Hematopoietic multipotent progenitor cell treated with erythropoietin and hydrocortisone succinate and interleukin-3 and kit ligand, for 15 days (in vitro differentiated cells): ENCODE results near the gene DDX51.
"Not testable (repeated sequence)": the region's sequence is repeated elsewhere in the genome, so short reads cannot be mapped to it uniquely, and the experiment has no call there.

Experiments used
- DNase-seq: peaks from one replicate; pipeline ENCODE4 v3.0.0-alpha.2; 2015; ENCODE audit warnings: low spot score

The DDX51 gene

DNA sequence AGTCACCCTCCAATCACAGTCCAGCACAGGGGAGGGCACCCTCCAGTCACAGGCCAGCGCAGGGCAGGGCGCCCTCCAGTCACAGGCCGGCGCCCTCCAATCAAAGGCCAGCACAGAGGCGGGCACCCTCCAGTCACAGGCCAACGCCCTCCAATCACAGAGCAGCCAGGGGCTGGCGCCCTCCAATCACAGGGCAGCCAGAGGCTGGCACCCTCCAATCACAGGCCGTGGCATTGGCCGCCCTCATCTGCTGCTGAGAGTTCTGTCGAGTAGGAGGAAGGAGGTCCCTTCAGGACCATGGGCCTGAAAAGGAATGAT lies 26.6 kb downstream of the DDX51 start:
- peak; percentile 4 for DNase-seq

DNA sequence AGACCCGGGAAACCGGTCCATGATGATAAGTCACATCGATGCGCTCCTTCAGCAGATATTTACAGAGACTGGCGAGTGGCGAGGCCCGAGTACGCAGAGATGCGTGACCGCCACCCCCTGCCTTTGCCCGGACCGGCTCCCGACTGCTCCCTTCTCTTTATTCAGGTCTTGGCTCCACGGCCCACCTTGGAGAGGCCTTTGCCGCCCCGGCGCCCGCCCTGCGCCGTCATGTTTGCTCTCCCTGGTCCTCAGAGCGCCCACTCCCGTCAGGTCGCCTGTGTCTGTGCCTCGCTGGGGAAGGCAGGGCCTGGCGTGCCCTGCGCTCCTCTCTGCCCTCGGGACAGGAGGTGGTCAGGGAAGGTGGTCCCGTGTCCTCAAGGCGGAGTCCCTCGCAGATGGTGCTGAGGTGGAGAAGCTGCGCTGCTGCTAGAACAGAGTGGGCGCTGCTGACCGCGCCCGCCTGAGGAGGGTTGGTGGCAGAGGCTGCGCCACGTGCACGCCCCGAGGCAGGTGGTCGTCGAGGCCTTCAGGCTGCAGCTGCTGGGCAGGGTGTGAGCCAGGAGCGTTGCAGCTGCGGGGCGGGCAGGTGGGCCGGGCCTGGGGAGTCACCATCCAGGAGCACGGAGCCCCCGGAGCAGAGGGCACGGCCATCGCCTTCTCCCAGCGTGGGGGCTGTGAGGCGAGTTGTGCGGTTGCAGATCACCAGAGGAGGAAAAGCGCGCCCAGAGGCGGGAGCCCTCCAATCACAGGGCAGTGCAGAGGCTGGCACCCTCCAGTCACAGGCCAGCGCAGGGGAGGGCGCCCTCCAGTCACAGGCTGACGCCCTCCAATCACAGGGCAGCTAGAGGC lies 27.2 kb downstream of the DDX51 start:
- no peak for DNase-seq

DNA sequence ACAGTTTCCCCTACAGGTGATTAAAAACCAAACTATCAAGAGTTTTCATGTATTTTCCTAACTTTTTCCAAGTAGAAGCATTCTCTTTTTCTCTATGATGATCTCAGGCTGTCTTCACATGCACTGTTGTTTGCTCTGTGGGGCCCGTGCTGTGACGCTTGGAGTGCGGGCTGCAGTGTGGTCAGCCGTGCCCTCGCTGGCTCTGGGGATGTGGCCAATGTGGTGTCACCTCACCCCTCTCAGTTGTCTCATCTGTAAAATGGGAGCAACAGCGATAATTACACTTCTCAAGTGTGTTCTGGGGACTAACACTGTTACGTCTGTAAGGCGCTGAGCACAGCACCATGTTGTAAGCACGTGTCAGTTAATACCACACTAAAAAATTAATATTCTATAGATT lies 28.6 kb downstream of the DDX51 start:
- DNase-seq, result no peak

DNA sequence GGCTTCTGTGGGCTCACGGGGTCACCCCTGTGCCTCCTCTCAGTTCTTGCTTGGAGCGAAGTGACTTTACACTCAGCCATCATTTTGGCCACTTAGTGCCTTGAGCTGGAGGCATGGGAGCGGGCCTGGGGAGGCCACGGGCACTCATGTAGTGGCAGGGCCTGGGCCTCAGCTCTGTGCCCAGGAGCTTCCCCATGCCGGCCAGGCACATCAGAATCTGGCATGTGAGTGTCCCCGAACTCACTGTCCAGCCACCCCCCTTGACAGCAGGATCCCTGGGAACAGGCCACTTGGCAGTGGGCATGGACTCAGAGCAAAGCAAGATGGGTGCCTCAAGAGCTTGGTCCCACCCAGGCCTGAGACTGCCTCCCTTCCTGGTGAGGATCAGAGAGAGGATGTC lies 29.5 kb downstream of the DDX51 start:
- DNase-seq, result no peak

DNA sequence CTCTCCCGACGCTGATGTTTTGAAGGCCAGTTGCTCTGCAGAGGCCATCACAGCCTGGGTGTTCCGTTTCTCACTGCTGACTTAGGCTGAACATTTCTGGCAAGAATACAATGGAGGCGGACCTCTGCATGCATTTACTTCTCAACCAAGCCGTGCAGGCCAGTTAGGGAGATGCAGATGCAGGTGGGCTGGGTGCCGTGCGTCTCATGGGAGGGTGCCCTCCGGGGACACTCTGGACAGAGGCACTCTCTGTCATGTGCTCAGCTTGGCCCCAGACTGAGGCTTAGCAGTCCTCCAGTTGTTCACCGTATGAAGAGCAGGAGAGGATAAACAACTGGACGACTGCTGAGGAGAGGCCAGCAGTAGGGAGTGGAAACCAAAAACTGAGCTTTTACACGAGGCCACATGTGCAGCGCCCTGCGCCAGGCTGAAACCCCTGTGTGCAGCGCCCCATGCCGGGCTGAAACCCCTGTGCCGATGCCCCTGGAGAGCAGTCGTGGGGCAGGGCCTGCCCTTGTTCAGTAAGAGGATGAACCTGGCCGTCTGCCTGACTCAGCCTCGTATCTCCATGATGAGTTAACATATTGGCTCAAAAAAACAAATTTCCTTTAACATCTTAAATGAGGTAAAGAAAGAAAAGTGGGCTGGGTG lies 32.3 kb downstream of the DDX51 start:
- no peak for DNase-seq

DNA sequence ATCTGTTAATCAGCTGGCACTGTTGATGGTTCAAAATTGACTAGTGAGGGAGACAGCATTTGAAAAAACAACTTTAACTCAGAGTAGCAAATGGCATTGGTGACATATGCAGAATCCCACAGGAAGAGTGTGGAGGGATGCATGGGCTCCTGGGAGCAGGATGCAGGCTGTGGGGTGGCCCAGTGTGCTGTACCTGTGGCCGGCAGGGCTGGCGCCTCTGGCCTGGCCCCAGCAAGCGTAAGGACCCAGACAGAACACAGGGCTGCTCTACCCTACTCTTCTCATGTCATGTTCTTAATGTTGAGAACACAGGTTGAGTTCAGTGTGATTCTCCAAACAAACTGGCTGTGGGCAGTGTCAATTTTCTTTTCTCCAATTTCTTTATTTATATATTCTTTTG lies 33.4 kb downstream of the DDX51 start:
- no peak for DNase-seq

DNA sequence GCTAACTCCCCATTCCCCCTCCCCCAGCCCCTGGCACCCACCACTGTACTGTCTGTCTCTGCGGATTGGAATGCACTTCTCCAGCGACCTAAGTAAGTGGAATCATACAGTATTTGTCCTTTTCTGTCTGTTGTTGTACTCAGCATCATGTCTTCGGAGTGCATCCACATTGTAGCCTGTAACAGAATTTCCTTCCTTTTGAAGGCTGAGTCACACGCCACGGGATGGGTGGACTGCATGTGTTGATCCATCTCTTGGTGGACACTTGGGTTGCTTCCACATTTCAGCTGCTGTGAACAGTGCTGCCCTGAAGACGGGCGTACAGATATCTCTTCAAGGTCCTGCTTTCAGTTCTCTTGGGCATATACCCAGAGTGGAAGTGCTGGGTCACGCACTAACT lies 34.4 kb downstream of the DDX51 start:
- no peak for DNase-seq

DNA sequence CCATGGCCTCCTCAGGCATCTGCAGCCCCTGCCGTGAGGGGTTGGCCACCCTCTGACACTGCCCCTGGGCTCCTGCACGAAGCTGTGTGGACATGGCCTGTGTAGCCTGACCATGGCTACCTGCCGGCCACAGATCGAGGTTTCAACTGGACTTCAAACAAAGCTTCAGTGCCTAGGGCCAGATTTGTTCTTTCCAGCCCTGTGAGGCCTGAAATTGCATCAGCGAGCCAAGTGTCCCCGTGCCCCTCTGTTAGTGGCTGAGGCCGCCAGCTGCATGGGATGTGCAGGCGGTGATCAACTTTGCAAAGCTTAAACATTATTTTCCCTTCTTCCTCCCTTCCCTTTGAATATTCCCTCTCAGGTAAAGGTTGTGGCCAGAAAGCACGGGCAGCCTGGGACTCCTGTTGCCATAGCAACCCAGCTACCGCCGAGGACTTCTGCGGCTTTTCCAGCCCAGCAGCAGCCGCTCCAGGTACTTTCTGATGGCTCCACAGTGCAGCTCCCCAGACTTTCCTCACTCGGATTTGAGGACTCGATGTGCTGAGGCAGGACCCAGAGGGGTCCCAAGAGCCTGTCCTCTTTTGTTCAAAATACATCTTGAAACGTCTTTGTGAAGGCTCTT lies 35.8 kb downstream of the DDX51 start:
- DNase-seq, result no peak

DNA sequence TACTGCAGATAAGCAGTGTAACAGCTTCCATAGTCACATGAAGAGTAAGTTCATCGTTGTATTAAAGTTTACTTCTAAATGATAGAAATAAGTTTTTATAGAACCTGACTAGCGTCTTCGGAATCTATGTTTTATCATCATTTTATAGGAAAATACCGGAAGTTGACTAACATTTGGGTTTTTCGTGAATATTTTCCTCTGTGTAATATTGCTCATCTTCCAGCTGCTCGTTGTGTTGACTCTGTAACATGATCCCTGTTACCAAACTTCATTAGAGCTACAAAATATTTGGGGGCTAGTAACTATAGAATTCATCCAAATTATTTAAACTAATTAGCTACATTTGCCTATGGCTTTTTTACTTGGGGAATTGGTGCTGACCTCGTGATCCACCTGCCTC lies 37.2 kb downstream of the DDX51 start:
- DNase-seq, result no peak

DNA sequence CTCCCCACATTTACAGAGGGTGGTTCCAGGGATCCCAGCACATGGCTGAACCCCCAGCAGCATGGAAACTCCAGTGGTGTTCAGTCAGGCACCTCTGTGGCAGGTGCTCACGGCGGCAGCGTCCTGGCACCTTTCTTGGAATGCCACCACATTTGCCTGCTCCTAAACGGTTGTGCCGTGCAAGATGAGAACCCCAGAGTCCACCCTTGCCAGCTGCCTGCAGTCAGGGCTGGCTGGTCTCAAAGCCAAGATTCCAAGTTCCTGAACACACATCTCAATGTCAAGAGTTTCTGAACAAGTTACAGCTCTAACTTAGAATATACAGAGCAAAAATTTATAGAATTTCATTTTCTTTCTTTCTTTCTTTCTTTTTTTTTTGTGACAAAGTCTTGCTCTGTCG lies 38.7 kb downstream of the DDX51 start:
- DNase-seq, result no peak

DNA sequence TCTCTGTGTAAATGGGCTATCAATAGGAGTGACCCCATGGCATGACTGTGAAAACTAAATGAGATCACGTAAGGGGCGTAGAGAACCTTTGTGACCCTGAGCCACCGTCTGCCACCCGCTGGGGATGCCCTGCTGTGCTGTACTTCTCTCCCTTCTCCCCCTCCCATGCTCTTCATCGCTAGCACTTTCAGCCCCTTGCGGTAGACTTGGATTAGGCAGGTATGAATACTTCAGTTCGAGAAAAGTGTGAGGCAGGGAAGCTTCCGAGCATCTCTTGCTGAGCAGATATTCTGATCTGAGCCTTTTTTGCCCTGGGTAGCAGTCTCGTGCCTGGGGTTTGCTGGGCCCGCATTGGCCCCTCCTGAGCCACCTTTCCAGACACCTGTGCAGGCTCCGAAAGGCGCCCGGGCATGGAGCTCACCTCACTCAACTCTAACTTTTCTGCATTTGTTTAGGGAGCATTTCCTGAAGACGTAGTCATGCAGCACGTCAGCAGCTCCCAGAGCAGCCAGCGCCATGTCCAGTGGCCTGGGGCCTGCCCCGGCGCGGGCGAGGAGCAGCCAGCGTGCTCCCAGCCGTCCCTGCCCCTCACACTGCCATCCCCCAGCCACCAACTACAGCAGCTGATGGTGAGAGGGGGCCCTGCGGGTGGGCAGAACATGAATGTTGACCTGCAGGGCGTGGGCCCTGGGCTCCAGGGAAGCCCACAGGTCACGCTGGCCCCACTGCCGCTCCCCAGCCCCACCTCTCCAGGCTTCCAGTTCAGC lies 40.4 kb downstream of the DDX51 start:
- no peak for DNase-seq

DNA sequence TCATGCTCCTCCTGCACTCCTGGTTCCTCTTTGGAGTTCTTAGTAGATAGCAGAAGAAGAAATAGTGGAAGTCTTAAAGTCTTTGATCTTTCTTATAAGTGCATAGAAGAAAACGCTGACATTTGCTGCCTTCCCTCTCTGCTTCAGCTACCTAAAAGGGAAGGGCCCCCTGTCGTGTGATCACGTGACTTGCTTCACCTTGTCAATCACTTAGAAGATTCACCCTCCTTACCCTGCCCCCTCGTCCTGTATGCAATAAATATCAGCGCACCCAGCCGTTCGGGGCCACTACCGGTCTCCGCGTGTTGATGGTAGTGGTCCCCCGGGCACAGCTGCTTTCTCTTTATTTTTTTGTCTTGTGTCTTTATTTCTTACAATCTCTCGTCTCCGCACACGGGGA lies 41.0 kb downstream of the DDX51 start:
- DNase-seq, result not testable (repeated sequence)

DNA sequence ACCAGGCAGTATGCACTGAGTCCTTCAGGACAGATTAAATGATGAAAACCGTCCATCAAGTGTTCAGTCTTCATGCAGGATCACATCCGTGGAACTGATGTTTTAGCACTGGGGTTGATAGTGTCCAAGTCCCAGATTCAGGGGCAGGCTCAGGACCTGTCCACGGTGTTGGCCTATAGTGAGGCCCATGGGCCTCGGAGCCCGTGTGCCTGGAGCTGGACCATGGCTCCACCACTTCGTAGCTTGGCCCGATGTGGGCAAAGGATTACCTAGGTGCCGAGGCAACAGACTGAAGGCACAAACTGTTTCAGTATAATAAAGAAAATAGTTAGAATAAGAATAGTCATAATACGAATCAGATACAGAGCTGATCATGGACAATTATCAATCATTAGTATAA lies 41.8 kb downstream of the DDX51 start:
- no peak for DNase-seq

DNA sequence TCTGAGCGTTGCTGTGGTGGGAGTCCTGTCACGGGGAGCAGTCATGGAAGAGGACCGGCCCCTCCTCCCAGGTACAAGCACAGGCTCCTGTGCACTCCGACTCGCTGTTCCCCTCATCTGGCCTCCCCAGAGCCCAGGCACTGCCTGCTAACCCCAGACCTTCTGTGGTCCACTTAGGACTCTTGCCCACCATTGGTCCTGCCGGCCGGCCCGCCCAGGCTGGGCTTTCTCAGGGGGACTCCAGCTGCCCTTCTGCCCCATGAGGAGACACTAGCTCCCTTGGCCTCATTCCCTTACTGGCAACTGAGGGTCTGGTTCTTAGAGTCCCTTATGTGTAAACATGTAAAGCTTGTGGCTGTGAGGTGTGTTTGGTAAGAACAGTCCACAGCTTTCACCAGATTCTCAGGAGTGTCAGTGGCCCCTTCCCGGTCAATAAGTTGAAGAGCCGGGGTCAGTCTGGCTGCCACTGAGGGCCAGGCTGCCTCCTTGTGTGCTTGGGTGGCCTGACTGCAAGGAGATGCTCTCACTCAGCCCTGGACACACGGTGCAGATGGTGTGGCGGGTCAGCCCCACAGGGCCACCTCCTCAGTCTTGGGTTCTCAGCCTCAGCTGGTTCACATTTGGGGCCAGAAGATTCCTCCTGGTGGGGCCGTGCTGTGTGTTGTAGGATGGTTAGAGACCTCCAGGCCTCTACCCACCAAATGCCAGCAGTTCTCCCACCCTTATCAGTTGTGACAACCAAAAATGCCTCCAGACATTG lies 43.6 kb downstream of the DDX51 start:
- no peak for DNase-seq

DNA sequence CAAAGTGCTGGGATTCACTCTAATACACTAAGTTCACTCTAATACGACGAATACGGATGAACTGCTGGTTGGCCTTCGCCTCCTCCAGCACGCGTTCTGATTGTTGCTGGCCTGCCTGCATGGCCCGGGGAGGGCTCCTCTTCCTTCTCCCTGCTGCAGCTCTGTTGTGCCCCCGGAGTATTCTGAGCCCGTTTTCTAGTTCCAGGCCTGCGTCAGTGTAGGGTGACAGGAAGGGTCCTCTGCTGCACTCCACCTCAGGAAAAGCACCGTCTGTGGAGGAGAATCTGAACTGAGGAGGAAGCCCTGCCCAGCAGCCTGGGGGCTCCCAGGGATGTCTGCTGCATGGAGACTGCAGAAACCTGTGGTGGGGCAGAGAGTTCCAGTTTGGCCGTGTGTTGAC lies 44.4 kb downstream of the DDX51 start:
- no peak for DNase-seq

DNA sequence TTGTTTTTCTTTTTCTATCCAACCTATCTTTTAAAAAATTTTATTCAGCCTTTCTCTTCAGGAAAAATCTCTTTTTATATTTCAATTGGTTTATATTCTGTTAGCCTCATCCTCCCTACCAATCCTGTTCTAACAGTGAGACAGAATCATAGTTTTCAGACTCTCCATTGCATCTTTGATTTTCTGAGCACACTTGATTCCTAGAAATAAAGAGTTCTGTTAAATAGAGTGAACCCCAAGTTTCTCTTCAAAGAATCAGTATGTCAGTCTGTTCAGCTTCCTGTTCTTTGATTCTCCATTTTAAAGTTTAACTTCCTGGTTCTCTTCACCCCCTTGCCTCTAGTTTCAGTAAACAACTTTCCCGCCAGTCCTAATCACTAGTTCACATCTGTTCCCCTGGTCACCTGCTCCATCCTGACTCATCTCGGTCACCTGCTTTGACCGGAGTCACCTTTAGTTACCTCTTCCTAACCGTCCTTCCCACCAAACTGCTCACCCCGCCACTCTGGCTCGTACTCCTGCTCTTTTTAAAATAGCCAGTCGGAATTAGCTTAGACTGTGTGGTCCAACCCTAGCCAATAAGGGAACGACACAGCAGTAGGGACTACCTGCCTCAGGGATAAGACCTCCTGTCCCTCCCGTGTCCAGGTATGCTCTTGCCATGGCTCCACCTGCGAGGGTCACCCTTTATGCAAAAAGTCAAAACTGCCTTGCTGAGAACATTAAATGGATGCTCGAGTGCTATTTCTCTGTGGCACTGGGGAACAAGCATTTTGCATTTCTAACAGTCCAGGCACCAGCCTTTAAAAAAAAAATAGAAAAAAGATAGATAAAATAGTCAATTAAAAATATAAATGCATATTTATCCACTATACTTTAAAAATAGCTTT lies 48.4 kb downstream of the DDX51 start:
- DNase-seq, result no peak

DNA sequence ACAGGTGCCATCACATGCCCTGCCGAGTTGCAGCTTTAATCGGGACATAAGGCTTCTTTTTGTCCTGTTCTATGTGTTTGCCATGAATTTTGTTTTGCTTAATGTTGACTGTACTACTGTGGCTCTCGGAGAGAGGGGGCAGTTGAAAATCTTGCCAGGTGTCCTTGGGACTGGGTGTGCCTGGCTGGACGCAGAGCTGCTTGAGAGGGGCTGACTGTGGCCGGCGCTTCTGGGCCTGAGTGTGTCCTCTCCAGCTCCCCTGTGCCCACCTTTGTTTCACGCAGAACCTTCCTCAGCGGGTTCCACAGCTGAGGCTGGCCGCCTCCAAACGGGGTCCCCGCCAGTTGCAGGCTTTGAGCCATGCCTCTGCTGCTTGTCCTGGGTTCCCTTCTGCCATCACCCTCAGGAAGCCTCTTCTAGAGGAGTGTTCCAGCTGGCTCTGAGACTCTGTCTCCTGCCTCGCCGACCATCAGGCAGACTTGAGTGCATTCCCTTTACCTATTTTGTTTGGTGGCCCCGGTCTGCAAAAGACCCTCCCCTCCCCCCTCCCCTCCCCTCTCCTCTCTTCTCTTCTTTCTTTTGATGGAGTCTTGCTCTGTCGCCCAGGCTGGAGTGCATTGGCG lies 49.7 kb downstream of the DDX51 start:
- DNase-seq, result no peak

DNA sequence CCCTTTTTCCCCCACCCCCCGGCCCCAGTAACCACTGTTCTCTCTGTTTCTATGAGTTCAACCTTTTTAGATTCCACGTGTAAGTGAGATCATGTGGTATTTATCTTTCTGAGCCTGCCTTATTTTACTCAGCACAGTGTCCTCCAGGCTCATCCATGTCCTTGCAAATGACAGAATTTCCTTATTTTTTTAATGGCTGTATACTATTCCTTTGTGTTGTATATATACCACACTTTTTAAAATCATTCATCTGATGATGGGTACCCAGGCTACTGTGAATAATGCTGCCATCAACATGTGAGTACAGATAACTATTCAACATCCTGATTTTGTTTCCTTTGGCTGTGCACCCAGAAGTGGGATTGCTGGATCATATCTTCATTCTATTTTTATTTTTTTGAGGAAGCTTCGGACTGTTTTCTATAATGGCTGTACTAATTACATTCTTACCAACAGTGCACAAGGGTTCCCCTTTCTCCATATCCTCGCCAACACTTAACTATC lies 54.7 kb downstream of the DDX51 start:
- no peak for DNase-seq
